ENCODE measurements around the gene FGFRL1. TPM values are rescaled to one million over a fixed set of nuclear protein-coding genes. Genes with fewer than 3 reads are reported as not detected.

FGFRL1 gene
- total RNA-seq, 1 experiment from 2014 or later = 82.5 TPM

- DNase-seq (ENCODE audit: low read depth) = peak; percentile 62
These were observed 28.3 kb downstream of the FGFRL1 start for GRCh38 chr4:1039493-1040343.

GRCh38 chr4:1040344-1041146 is 29.1 kb downstream of the FGFRL1 start:
- DNase-seq (ENCODE audit: low read depth) = no peak

DNA sequence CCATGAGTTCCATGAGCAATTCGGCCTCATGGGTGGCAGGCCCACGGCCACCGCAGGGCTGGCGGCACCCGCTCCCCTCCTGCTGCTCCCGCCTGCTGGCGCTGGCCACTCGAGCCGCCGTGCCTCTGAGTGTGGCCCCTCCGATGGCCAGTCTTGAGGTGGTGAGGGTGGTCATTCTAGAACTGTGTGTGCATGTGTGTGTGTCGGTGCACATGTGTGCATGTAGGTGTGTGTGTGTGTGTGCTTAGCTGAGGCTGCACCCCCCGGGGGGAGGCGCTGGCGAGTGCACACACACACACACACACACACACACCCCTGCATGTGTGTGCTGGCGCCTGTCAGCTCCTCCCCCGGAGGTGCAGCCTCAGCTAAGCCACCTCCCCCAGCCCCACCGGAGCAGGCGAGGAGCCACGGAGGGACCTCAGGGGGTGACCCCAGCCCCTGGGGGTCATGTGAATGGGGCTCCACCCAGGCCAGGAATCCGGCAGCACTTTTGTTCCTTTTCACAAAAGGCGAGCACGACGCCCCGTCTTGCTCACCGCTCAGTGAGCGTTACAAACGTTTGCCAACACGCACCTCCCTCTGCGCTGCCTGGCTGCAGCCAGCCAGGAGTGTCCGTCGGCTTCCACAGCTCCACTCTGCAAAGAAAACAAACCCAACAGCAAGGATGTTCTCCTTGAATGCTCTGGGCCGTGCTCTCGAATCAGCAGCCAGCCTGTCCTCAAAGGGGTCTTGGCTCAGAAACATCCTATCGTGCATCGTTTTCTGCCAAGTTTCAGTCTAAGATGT is 29.9 kb downstream of the FGFRL1 start:
- peak; percentile 57 for DNase-seq (ENCODE audit: low read depth)

- no peak for DNase-seq (ENCODE audit: low read depth)
These were observed 30.5 kb downstream of the FGFRL1 start for GRCh38 chr4:1041936-1042330.

DNA sequence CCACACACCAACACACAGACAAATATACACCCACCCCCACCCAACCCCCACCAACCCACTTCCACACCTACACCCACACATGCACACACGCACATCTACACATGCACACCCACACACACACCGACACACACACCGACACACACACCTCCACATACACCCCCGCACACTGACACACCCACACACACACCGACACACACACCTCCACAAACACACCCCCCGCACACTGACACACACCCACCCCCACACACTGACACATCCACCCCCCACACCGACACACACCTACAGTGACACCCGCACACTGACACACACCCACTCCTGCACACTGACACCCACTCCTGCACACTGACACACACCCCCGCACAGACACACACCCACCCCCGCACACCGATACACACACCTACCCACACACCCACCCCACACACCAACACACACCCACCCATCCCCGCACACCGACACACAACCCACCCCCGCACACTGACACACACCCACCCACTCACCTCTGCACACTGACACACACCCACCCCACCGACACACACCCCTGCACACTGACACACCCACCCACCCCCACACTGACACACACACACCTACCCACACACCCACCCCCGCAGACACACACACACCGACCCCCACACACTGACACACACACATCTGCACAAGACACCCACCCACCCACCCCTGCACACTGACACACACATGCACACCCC is 31.1 kb downstream of the FGFRL1 start:
- no peak for DNase-seq (ENCODE audit: low read depth)

GRCh38 chr4:1043162-1043561 is 31.7 kb downstream of the FGFRL1 start:
- DNase-seq (ENCODE audit: low read depth) = no peak

GRCh38 chr4:1043651-1044468 is 32.4 kb downstream of the FGFRL1 start:
- peak; percentile 99 for DNase-seq (ENCODE audit: low read depth)

DNA sequence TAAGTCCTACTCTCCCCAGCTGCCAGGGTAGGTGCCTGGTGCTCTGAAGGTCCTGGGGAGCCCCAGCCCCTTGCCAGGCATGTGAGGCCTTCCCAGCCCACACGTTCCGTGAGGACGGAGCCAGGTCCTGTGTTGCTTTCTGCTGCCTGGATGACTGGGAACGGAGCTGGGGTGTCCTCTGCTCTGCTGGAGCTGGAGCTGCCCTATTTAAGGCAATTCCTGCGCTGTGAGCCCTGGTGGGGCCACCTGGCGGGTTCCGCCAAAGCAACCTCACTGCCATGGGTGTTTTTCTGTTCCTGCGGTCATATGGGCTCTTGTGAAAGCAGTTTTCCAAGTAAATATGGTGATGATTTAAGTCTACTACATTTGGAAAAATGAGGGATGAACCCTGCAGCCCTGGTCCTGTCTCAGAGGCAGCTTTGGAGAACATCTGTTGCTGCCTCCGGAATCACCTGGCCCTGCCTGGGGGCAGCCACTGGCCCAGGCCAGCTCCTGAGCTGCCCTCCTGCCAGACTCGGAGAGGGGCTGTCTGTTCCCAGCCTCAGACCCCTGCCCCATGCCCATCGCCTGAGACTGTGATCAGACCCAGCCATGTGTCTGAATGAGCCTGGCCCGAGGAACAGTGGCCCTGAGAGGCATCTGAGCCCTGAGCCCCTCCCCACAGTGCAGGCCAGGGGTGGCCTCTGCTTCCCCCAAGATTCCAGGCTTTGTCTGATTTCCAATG is 33.2 kb downstream of the FGFRL1 start:
- no peak for DNase-seq (ENCODE audit: low read depth)

DNA sequence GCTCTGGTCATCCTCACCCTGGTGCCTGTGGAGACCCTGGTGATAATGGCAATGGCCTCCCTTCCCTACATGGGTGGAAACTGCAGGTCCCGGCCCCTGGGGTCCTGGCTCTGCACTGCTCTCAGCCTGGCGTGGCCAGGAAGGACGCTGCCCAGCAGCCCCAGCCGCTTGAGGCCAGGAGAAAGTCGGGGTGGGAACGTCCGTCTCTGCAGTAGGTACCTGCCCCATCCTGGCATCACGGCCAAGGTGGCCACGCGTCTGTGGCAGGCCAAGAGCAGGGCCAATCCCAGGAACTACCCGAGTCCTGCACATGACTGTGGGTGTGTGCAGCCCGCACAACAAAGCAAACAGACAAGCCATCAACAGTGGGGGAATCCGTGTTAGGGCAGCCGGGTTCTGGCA is 33.8 kb downstream of the FGFRL1 start:
- DNase-seq (ENCODE audit: low read depth) = no peak

DNA sequence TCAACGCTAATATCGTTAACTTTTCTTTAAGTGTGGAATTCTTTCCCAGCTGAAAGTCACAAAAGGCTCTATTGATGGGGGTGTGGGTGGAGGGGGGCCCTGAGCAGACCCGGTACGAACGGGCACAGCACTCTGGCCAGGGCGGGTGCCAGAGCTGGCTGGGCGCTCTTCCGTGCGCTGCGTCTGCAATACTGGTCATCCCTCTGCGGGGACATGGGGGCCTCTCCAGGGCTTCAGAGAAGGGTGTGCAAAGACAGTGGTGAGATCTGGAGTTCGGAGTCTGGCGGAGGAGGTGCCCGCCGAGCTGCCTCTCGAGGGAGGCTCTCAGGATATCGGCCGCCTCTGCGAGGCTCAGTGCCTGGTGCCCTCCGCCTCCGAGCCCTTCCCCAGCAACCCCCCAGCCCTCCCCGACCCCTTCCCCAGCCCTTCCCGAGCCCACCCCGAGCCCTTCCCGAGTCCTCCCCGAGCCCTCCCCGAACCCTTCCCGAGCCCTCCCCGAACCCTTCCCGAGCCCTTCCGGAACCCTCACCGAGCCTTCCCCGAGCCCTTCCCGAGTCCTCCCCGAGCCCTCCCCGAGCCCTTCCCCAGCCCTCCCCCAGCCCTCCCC is 34.3 kb downstream of the FGFRL1 start:
- no peak for DNase-seq (ENCODE audit: low read depth)

DNA sequence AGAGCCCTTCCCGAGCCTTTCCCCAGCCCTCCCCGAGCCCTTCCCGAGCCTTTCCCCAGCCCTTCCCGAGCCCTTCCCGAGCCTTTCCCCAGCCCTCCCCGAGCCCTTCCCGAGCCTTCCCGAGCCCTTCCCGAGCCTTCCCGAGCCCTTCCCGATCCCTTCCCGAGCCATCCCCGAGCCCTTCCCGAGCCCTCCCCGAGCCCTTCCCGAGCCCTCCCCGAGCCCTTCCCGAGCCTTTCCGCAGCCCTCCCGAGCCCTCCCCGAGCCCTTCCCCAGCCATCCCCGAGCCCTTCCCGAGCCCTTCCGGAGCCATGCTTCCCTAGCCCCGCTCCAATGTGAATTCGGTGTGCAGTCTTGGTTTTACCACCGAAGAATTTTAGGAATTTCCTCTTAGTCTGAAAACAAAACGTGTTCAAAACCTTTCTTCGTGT is 35.2 kb downstream of the FGFRL1 start:
- DNase-seq (ENCODE audit: low read depth) = peak; percentile 79

DNA sequence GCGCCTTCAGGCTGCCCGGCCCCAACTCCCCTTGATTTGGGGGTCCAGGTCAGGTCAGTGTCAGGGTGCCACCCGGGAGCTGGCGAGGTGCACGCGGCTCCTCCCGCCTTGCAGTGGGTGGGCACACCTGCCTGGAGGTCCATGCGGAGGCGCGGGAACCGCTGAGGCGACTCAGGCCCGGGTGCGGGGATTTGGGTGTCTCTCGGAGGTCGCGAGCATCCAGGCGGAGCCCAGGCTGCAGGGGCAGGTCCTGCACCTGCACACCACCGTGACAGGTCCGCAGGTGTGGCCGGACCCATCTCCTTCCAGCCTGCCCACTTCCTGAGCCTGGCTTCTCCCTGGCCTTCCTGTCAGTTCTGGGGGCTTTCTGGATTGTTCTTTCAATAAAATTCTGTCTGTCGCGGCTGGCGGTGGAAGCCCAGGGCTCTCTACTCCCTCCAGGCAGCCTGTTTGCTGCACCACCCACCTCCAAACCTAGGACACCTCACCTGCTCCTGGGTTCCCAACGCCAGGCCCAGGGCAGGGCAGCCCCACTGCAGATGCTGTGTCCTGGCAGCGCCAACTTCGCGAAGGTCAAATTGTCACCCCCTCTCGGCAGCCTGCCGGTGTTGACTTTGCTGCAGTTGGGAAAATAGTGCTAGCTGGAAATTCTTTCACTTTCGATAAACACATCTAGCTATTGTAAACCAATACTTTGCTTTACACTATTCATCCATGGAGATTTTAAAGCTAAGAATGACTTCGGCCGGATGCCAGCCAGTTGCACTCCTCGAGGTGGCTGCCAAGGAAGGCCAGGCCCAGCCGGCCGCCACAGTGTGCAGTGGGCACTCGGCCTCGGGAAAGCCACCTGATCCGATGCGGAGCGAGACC is 35.9 kb downstream of the FGFRL1 start:
- no peak for DNase-seq (ENCODE audit: low read depth)

DNA sequence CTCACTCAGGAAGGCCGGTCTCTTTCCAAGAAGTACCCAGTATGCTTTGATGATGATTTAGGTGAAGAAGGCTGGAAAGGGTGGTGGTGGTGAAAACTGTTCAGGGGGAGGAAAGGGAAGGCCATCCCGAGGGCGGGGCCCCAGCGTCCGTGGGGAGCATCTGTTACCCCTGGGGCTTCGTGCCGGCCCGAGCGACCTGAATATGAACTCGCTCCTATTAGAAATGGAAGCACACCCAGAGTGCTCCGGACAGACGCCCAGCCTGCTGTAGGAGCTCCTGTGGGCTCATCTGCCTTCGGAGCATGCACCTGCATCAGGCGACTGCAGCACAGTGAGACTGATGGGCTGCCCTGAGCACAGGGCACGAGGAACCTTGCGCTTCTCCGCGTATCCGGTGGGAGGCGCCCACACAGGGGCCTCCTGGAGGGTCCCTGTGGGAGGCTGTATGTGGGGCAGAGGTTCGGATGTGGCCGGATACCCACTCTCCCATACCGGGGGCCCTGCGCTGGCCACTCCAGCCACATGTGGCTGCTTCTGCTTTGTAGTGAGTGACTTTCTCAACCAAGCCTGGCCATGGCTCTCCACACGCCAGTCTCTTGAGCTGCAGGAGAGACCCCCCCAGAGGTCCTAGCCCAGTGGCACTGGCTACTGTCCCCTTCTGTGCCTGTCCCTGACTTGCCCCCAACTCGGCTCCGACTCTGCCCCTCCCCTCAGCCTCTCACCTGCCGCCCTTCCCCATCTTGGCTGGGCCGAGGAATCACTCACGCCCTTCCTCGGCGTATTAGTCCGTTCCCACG is 36.7 kb downstream of the FGFRL1 start:
- DNase-seq (ENCODE audit: low read depth) = no peak

DNA sequence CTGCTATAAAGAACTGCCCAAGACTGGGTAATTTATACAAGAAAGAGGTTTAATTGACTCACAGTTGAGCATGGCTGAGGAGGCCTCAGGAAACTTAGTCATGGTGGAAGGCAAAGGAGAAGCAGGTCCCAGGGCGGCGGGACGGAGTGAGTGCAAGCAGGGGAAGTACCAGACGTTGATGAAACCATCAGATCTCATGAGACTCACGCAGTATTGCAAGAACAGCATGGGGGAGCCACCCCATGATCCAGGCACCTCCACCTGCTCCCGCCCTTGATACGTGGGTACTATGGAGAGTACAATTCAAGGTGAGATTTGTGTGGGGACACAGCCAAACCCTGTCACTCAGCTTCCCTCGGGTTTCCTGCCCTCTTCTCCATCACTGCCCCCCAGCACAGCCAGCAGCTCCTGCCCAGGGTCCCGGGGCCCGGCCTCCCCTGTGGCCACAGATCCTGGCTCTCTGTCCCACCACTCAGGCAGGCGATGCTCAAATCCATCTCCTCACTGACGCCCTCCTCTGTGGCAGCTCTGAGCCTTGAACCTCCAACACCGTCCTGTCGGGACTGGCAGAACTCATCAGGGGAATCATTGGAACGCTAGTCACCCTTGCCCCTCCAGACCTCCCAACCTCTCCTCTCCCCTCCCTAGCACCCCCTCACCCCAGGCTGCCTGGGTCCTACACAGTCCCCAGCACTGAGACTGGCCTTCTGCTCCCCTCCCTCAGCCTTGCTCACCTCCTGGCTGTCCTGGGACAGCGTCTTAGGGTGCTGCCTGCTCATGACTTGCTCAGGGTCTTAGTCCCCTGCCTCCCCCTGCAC is 37.6 kb downstream of the FGFRL1 start:
- no peak for DNase-seq (ENCODE audit: low read depth)

DNA sequence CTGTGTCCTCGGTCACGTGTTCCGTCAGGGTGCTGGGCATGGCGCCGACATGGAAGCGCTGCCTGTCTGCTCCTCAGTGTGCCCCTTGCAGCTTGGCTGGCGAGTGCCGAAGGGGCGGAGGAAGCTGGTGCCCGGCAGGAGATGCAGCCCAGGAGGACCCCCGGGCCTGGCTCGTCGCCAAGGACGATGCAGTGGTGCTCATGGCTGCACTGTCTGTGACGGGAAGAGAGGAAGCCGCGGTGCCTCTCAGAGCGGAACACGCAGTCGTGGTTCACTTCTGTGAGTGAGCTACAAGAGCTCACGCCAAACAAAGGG is 38.1 kb downstream of the FGFRL1 start:
- no peak for DNase-seq (ENCODE audit: low read depth)

DNA sequence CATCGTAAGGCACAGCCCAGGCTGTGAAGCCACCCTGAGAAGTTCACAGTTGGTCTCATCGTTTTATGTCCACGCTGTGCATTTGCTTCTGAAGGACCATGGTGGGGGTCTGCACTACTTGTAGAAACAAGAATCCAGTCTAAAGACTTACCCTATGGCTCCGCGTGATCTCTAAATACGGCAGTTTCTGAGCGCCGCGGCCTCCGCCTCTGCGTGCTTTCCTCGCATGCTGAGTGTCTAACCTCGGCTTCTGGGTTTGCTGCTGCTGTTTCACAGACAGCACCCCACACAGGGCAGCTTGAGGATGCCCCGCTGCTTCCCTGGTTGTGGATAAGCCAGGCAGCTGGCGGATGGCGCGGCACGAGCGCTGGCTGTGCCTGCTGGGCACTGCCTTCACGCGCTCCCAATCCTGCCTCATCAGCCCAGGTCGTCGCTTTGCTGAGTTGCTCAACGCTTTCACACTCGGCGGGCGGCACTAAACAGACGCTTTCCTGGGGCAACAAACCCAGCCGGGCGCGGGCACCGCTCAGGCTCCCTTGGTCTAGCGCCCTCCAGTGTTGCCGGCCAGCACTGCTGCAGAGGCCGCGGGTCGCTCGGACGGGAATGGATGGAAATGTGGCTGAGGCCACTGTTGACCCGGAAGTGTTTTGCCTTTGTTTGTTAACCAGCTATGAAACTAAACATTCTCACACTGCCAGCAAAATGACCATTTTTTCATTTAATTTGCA is 39.2 kb downstream of the FGFRL1 start:
- DNase-seq (ENCODE audit: low read depth) = no peak

Measured in M059J (cell line).